T-helper 1 cell treated with Interleukin-12 subunit alpha and Interleukin-12 subunit beta and Interleukin-4 antibody, amounts not matched to agents 30 ng/mL and 1 ng/mL, for 36 hours (primary cell): Measurements from ENCODE around the gene COL4A6. TPM values are rescaled to one million over a fixed set of nuclear protein-coding genes. Genes with fewer than 3 reads are reported as not detected.
"Not testable (repeated sequence)": the region's sequence is repeated elsewhere in the genome, so short reads cannot be mapped to it uniquely, and the experiment has no call there.

Experiments used
- intact Hi-C: fragments of 100-400 bp; cut with micrococcal nuclease; formaldehyde crosslinking; loops from one replicate; pipeline ENCODE4 v1.15.1; 2024
- total RNA-seq: library from RNA; stranded (reverse); gene quantifications from 2 replicates; pipeline ENCODE4 v1.2.3, GENCODE V29; 2022

COL4A6 gene
- not detected in 2 replicates for total RNA-seq

- intact Hi-C loops, result no loop called here
These were observed at the start of gene COL4A6 for GRCh38 chrX:108438110-108438623. Gene COL4A6 (minus strand): TSS chrX:108438422. CDS start chrX:108438196, 226 bp downstream.

GRCh38 chrX:108485960-108486359 lies 47.7 kb upstream of the COL4A6 start:
- intact Hi-C loops, result no loop called here

GRCh38 chrX:108484251-108484650 lies 46.0 kb upstream of the COL4A6 start:
- intact Hi-C loops, result no loop called here

- intact Hi-C loops, result not testable (repeated sequence)
These were observed 43.3 kb upstream of the COL4A6 start for GRCh38 chrX:108481528-108481927.

GRCh38 chrX:108473979-108474378 lies 35.8 kb upstream of the COL4A6 start:
- intact Hi-C loops, result no loop called here

- intact Hi-C loops, result no loop called here
These were observed 30.3 kb upstream of the COL4A6 start for GRCh38 chrX:108468486-108468885.

GRCh38 chrX:108464604-108465003 lies 26.4 kb upstream of the COL4A6 start:
- intact Hi-C loops, result no loop called here

GRCh38 chrX:108456971-108457477 lies 18.8 kb upstream of the COL4A6 start:
- intact Hi-C loops, result no loop called here

GRCh38 chrX:108453841-108454240 lies 15.6 kb upstream of the COL4A6 start:
- intact Hi-C loops, result no loop called here

- intact Hi-C loops, result no loop called here
These were observed 9.1 kb upstream of the COL4A6 start for GRCh38 chrX:108447303-108447702.

GRCh38 chrX:108442901-108443464 lies 4.8 kb upstream of the COL4A6 start:
- intact Hi-C loops, result no loop called here

GRCh38 chrX:108439961-108440696 lies 1.9 kb upstream of the COL4A6 start:
- intact Hi-C loops, result no loop called here

GRCh38 chrX:108439426-108439942 lies 1.3 kb upstream of the COL4A6 start, which contains the start of gene COL4A5:
Gene COL4A5 (plus strand): TSS chrX:108439838. CDS start chrX:108440126, 288 bp downstream.
- intact Hi-C loops, result no loop called here

- intact Hi-C loops, result no loop called here
These were observed 693 bp downstream of the COL4A6 start for GRCh38 chrX:108437349-108438109.

GRCh38 chrX:108435261-108435660 lies 3.0 kb downstream of the COL4A6 start:
- intact Hi-C loops, result no loop called here

GRCh38 chrX:108426262-108426661 lies 12.0 kb downstream of the COL4A6 start:
- intact Hi-C loops, result no loop called here

- intact Hi-C loops, result no loop called here
These were observed 17.7 kb downstream of the COL4A6 start for GRCh38 chrX:108420481-108420880.

GRCh38 chrX:108419401-108419800 lies 18.8 kb downstream of the COL4A6 start:
- intact Hi-C loops, result no loop called here

GRCh38 chrX:108417257-108417656 lies 21.0 kb downstream of the COL4A6 start:
- intact Hi-C loops, result no loop called here

GRCh38 chrX:108415891-108416290 lies 22.3 kb downstream of the COL4A6 start:
- intact Hi-C loops, result no loop called here

- intact Hi-C loops, result no loop called here
These were observed 23.1 kb downstream of the COL4A6 start for GRCh38 chrX:108415146-108415545.

GRCh38 chrX:108412783-108413182 lies 25.4 kb downstream of the COL4A6 start:
- intact Hi-C loops, result no loop called here
